A549 (cell line): ENCODE data around the gene PRRX1.

ENCODE experiments used
- CEBPB ChIP-seq, 2 experiments: fragments of >200 bp in 1 of 2; sonication (Bioruptor Twin) in 1 of 2; formaldehyde crosslinking in 1 of 2; IDR thresholded peaks; 2 replicates each; pipeline ENCODE4 v1.6.1; 2012 to 2016
- CTCF ChIP-seq: fragments of >200 bp; sonication (Bioruptor Twin); formaldehyde crosslinking; IDR thresholded peaks from 3 replicates; pipeline ENCODE4 v1.5.1; 2016
- EHMT2 ChIP-seq: fragments of 200-600 bp; sonication (generic); IDR thresholded peaks from 2 replicates; pipeline ENCODE4 v1.6.1; 2016; ENCODE audit warnings: antibody characterized with exemption, low read depth, mild to moderate bottlenecking, moderate library complexity
- EP300 ChIP-seq, 2 experiments: fragments of >200 bp; sonication (Bioruptor Twin); formaldehyde crosslinking; IDR thresholded peaks; 2 replicates in 1 of 2; 3 replicates in 1 of 2; pipeline ENCODE4 v1.6.1; 2016 to 2017
- ESRRA ChIP-seq: fragments of 150-350 bp; IDR thresholded peaks from 2 replicates; pipeline ENCODE4 v1.6.1; 2014; ENCODE audit warnings: mild to moderate bottlenecking, low read length, borderline replicate concordance
- FOSB ChIP-seq: fragments of 250-450 bp; sonication (Bioruptor Pico); IDR thresholded peaks from 2 replicates; pipeline ENCODE4 v1.5.0; 2020; ENCODE audit warnings: mild to moderate bottlenecking, moderate library complexity
- POLR2A ChIP-seq: IDR thresholded peaks from 2 replicates; pipeline ENCODE4 v1.6.1; 2012; ENCODE audit warnings: mild to moderate bottlenecking, low read length
- RCOR1 ChIP-seq: fragments of 150-350 bp; IDR thresholded peaks from 2 replicates; pipeline ENCODE4 v1.6.1; 2014; ENCODE audit warnings: antibody characterized with exemption, low read length, low read depth
- REST ChIP-seq: fragments of 200-600 bp; sonication (generic); IDR thresholded peaks from 2 replicates; pipeline ENCODE4 v1.6.1; 2016; ENCODE audit warnings: antibody characterized with exemption, mild to moderate bottlenecking, moderate library complexity
- SMC3 ChIP-seq: fragments of >200 bp; sonication (Bioruptor Twin); formaldehyde crosslinking; IDR thresholded peaks from 3 replicates; pipeline ENCODE4 v1.6.1; 2018; ENCODE audit warnings: inconsistent platforms
- SREBF2 ChIP-seq: fragments of 450-650 bp; IDR thresholded peaks from 2 replicates; pipeline ENCODE4 v1.6.1; 2014; ENCODE audit warnings: mild to moderate bottlenecking, moderate library complexity
- TF ChIP-seq, protein P1 (sequence below): IDR thresholded peaks from 2 replicates; pipeline ENCODE4 v1.6.1; 2012

DNA sequence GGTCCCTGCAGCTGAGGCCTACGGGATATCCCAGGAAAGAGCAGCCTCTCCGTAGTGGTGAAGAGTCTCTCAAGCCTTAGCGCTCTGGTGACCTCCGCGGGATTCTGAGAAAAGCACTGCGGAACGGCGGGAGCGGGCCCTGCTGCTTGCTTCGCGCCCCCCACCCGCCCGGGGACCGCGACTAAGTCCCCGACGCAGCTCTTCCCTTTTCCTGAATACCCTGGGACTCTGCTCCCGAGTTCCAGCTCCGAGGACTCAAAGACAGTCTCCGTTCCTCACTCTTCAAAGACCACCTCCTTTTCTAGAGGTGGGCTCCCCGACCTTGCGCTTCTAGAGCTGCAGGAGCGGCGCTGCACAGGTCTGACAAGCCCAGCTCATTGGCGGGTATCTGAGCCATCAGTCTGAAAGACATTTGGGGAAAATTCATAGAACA is 3.6 kb upstream of the PRRX1 start:
- TF ChIP-seq CTCF = no peak
- TF ChIP-seq POLR2A = no peak
- TF ChIP-seq, protein P1, sequence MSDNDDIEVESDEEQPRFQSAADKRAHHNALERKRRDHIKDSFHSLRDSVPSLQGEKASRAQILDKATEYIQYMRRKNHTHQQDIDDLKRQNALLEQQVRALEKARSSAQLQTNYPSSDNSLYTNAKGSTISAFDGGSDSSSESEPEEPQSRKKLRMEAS = no peak
- no peak for TF ChIP-seq REST
- TF ChIP-seq EHMT2 = no peak
- no peak for TF ChIP-seq SREBF2
- TF ChIP-seq EP300 (IDR thresholded peaks at IDR 0.05) = no peak
- no peak for TF ChIP-seq CEBPB (IDR thresholded peaks at IDR 0.05)
- TF ChIP-seq FOSB (CRISPR knock-in tag) = no peak
- no peak for TF ChIP-seq ESRRA
- TF ChIP-seq SMC3 = no peak
- TF ChIP-seq RCOR1 = no peak
